Breast epithelium (tissue), 3 donors: Measurements from ENCODE around the gene LYRM4.

Experiments used
- CTCF ChIP-seq, 3 donors: fragments of 450-650 bp; IDR thresholded peaks; one replicate each; pipeline ENCODE4 v1.5.1; 2016 to 2017; ENCODE audit warnings: antibody characterized with exemption in 3 of 3, mild to moderate bottlenecking in 3 of 3, moderate library complexity in 3 of 3
- POLR2AphosphoS5 ChIP-seq, 3 donors: sonication (generic); formaldehyde crosslinking; IDR thresholded peaks; one replicate each; pipeline ENCODE4 v1.6.1; 2017; ENCODE audit warnings: antibody characterized with exemption in 3 of 3

GRCh38 chr6:5290097-5290496, 29.3 kb upstream of the LYRM4 start:
- TF ChIP-seq POLR2AphosphoS5 (IDR thresholded peaks at IDR 0.05) (no peak), CTCF (IDR thresholded peaks at IDR 0.05) (no peak)
